Astrocyte of the cerebellum (primary cell): ENCODE data around the gene ELP4.
A peak's percentile ranks its signal among the peaks of the same experiment; 100 is the strongest.

Experiments
- DNase-seq: peaks from one replicate; pipeline ENCODE4 v3.0.0-alpha.2; 2011; ENCODE audit warnings: low read depth
- H3K4me3 ChIP-seq: 2 replicates; pipeline ENCODE4 v1.5.1; 2011; ENCODE audit warnings: mild to moderate bottlenecking, low read depth, low read length, moderate library complexity
- in situ Hi-C: cut with HindIII; loops from 2 replicates; pipeline ENCODE4 v1.10.0; 2017; ENCODE audit warnings: low sequenced_read_pairs
- TF ChIP-seq, protein P1 (sequence below): IDR thresholded peaks from 2 replicates; pipeline ENCODE4 v1.5.1; 2012; ENCODE audit warnings: low read length, low read depth, moderate library complexity, mild to moderate bottlenecking; ENCODE audit errors: missing control alignments

ELP4 gene

GRCh38 chr11:31640611-31641010 lies 131.0 kb downstream of the ELP4 start:
- in situ Hi-C loops = loop anchor here (5.0 kb wide), 1 partner anchor 38 kb away; no protein-coding TSS in a partner anchor
- H3K4me3 ChIP-seq = no peak overlapping the region
- no peak for DNase-seq
- TF ChIP-seq, protein P1, sequence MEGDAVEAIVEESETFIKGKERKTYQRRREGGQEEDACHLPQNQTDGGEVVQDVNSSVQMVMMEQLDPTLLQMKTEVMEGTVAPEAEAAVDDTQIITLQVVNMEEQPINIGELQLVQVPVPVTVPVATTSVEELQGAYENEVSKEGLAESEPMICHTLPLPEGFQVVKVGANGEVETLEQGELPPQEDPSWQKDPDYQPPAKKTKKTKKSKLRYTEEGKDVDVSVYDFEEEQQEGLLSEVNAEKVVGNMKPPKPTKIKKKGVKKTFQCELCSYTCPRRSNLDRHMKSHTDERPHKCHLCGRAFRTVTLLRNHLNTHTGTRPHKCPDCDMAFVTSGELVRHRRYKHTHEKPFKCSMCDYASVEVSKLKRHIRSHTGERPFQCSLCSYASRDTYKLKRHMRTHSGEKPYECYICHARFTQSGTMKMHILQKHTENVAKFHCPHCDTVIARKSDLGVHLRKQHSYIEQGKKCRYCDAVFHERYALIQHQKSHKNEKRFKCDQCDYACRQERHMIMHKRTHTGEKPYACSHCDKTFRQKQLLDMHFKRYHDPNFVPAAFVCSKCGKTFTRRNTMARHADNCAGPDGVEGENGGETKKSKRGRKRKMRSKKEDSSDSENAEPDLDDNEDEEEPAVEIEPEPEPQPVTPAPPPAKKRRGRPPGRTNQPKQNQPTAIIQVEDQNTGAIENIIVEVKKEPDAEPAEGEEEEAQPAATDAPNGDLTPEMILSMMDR = no peak

DNA sequence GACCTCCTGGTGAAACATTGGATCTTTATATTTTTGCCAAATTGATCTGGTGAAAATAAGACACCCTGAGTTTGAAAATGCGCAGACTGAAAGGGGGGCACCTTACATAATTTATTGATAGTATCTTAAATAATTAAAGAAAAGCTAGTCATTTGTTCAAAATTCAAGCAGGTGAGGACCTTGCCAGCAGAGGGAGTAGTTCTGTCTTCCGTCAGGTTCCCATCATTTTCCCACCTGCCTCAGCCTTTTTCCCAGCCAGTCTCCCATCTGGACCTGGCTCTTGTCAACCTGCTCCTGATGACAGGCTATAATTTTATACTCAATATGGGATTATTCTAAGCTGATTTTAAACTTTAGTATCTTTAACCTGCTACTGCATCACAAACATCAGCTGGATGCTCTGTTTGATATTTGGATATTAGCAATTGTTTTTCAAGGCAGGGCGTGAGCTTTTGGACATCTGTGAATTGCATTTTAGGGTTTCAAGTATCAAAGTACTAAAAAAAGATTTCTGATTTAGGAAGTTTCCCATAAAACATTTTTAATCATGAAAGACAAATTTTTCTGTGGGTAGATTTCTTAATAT lies 132.0 kb downstream of the ELP4 start:
- peak; percentile 37 for DNase-seq
- in situ Hi-C loops = loop anchor here (5.0 kb wide), 1 partner anchor 39 kb away; no protein-coding TSS in a partner anchor
- TF ChIP-seq, protein P1 = peak; percentile 68
- no peak overlapping the region for H3K4me3 ChIP-seq

DNA sequence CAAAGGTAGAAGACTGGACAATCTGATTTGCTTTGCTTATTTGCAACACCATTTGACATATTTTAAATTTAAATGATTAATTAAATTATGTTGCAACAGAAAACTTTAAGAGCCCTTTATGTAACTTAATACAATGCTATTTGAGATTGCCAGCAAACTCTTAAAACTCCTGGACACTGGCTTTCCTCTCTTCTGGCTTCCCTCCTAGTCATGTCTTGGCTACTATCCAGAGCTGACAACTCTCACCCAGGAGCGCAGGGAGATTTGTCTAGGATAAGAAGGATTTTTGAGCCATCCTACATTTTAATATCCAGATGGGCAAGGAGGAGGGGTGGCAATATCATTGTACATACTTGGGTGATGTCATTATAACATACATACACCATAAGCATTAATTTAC lies 134.3 kb downstream of the ELP4 start:
- in situ Hi-C loops = loop anchor here (5.0 kb wide), 1 partner anchor 42 kb away; no protein-coding TSS in a partner anchor
- DNase-seq = peak; percentile 35
- no peak overlapping the region for H3K4me3 ChIP-seq
- TF ChIP-seq, protein P1 = no peak

DNA sequence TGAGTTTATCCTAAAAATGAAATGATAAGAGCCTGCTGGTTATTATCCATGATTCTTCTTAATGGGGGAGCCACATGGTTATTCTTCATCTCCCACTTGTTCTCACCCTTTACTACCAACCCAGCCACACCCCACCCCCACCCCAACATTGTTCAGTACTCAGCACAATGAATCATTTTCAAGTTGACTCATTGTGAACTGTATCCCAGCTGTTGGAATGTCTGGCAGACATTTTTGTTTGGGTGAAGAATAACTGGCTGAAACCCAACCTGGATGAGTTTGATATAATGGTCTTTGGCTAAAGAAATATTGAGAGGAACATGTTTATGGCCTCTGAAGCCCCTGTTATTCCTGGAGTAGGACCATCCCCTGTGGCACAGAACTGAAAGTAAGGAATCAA lies 136.2 kb downstream of the ELP4 start:
- peak; percentile 87 for DNase-seq
- in situ Hi-C loops = no loop called here
- no peak overlapping the region for H3K4me3 ChIP-seq
- TF ChIP-seq, protein P1 = no peak

GRCh38 chr11:31646216-31646615 lies 136.6 kb downstream of the ELP4 start:
- in situ Hi-C loops = no loop called here
- TF ChIP-seq, protein P1 = no peak
- no peak overlapping the region for H3K4me3 ChIP-seq
- DNase-seq = no peak

DNA sequence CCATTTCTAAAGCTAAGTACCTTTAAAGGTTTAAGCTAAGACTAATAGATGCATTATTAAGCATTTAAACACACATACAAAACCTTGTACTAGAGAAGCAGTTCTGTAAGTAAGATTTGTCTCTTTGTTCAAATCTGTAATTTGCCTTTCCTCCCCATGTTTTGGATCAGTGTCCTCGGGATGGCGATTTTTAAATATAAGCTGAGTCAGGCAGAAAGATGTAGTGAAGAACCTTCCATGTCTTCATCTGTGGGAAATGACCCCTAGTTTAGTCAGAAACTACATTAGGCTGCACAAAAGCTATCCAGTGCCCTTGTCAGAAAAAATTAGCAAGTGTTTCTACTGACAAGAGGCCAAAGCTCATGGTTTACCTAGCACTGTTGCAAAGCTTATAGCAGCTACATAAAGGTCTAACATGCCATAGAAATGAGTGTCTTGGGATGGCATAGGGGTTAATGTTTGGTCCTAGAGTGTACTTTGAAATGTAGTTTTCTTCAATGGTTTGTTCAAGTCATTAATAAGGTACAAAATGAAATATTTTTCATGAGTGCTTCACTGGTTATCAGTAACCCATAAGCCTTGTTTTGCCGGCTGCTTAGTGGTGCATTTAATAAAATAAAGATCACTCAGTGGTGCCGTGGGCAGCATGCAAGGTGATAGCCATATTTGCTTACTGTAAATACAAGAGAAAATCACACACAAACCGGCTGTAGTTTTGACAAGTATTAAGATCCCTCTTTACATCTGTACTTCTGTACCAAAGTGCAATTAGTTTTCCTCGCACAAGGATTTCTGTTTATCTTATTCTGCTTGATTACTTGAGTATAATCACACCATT lies 139.8 kb downstream of the ELP4 start:
- in situ Hi-C loops = no loop called here
- DNase-seq = no peak
- H3K4me3 ChIP-seq = no peak overlapping the region
- TF ChIP-seq, protein P1 = no peak
